Fibroblast of lung (primary cell): ENCODE results near the gene RPAP3.
A peak's percentile ranks its signal among the peaks of the same experiment; 100 is the strongest.

Experiments used
- EZH2 ChIP-seq: IDR thresholded peaks from 2 replicates; pipeline ENCODE4 v1.5.1; 2012; ENCODE audit warnings: low read length, control low read depth, mild to moderate bottlenecking; ENCODE audit errors: missing control alignments
- TF ChIP-seq, protein P1 (sequence below), 2 donors: IDR thresholded peaks in 1 of 2; conservative IDR thresholded peaks in 1 of 2; 1 replicate in 1 of 2; 2 replicates in 1 of 2; pipeline ENCODE4 v1.5.1; 2011 to 2012; ENCODE audit warnings: low read length in 2 of 2, control low read depth in 1 of 2, inconsistent platforms in 1 of 2, low read depth in 1 of 2, mild to moderate bottlenecking in 1 of 2

DNA sequence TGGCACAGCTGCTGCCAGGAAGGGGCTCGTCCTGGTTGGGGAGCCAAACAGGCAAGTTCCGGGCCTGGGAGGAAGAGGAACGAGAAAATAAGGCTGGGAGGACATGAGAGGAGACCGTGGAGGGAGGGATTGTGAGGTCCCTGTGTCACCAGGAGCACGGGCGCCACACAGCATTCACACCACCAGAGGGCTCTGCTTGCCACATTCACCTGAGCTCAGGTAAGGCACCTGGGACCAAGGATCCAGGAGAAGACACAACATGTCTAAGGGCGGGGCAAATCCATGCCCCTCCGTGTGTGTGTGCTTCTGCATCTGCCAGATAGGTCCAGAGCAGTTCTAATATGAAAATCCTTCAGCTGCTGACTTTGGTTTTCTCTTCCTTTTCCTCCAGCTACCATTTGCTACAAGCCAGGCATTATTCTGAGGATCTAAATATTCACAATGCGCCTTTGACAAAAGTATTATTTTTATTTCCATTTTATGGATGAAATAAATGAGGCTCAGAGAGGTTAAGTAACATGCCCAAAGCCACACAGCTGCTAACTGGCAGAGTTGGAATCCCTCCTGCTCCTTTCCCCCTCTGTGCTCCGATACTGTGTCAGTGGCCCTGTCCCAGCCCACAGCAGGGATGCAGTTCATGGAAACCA lies 38.3 kb upstream of the RPAP3 start:
- TF ChIP-seq, protein P1, sequence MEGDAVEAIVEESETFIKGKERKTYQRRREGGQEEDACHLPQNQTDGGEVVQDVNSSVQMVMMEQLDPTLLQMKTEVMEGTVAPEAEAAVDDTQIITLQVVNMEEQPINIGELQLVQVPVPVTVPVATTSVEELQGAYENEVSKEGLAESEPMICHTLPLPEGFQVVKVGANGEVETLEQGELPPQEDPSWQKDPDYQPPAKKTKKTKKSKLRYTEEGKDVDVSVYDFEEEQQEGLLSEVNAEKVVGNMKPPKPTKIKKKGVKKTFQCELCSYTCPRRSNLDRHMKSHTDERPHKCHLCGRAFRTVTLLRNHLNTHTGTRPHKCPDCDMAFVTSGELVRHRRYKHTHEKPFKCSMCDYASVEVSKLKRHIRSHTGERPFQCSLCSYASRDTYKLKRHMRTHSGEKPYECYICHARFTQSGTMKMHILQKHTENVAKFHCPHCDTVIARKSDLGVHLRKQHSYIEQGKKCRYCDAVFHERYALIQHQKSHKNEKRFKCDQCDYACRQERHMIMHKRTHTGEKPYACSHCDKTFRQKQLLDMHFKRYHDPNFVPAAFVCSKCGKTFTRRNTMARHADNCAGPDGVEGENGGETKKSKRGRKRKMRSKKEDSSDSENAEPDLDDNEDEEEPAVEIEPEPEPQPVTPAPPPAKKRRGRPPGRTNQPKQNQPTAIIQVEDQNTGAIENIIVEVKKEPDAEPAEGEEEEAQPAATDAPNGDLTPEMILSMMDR (conservative IDR thresholded peaks at IDR 0.05 in 1 of 2, IDR thresholded peaks at IDR 0.05 in 1 of 2; ENCODE audit: low read depth in 1 of 2, low read length in 2 of 2), result peak in 1 of 2 donors; percentile 27
- TF ChIP-seq EZH2, result no peak
